ENCODE data around the gene XXYLT1.

The XXYLT1 gene

DNA sequence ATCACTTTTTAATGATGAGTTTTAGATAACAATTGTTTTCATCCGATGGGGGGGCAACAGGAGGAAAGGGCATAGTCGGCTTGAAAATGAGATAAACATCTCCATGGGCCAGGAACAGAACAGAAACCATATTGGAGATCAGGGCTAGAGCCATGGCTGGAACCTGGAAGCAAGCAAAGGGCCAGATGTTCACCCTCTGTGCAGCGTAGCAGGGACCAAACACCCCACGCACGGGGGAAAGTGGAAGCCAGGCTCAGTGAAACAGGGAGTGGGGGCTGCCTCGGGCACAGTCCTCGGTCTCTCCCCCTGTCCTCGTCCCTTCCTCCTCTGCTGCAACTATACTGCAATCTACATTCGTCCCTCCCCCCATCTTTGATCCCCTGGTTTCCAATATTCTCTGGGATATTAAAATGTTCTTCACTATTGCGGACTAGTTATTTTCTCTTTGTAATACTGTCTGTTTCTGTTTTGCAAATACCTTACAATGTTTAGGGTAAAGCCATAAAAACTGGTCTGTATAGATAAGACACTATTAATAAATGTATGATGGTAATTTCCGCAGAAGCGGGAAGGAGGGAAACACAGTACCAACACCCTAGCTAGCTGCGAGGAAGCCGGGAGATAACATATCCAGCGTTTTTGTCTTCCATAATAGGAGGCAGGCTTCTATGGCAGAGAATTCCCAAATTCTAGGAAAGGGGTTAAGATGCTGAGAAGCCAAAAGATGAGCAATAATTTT, 121.5 kb downstream of the XXYLT1 start:
- DNase-seq, result no peak

- DNase-seq, result peak; percentile 53
These were observed 122.4 kb downstream of the XXYLT1 start for GRCh38 chr3:195148549-195148948.

- DNase-seq, result peak; percentile 92
These were observed 123.3 kb downstream of the XXYLT1 start for GRCh38 chr3:195147649-195148080.

DNA sequence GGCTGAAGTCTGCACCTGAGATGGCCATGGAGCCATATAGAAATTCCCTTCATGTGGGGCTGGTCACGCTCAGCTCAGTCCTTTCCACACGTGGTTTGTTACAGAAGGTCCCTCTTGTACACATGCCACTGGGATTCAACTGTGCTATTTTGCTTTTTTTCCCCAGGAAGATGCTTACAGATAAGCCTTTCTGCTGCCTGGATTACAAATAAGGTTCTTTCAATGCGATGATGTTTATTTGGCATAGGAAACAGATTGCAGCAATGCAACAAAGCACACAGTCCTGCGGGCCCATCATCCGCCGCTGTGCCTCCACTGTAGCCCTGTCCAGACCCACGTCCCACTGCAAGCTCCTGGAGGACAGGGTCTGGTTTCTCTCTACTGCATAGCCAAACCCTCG, 124.8 kb downstream of the XXYLT1 start:
- DNase-seq, result no peak

GRCh38 chr3:195145579-195145978, 125.4 kb downstream of the XXYLT1 start:
- no peak for DNase-seq

DNA sequence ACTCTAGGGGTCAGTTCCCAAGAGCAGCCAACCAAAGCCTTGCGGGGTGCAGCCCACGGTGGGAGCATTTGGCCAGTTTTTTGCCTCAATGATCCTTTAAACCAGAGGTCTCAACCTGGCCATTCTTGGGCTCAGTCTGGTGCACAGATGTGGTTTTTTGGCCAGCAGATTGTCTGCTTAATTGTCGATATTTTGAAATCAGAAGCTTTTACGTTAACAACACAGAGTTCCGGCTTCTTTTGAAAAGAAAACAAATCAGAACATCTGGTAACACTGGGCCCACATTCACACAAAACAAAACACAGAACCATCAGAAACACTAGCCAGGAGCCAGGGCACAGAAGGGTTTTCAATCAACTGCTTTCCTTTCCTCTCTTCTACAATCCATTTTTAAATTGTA, 127.7 kb downstream of the XXYLT1 start:
- no peak for DNase-seq

GRCh38 chr3:195142519-195142918, 128.4 kb downstream of the XXYLT1 start:
- no peak for DNase-seq

DNA sequence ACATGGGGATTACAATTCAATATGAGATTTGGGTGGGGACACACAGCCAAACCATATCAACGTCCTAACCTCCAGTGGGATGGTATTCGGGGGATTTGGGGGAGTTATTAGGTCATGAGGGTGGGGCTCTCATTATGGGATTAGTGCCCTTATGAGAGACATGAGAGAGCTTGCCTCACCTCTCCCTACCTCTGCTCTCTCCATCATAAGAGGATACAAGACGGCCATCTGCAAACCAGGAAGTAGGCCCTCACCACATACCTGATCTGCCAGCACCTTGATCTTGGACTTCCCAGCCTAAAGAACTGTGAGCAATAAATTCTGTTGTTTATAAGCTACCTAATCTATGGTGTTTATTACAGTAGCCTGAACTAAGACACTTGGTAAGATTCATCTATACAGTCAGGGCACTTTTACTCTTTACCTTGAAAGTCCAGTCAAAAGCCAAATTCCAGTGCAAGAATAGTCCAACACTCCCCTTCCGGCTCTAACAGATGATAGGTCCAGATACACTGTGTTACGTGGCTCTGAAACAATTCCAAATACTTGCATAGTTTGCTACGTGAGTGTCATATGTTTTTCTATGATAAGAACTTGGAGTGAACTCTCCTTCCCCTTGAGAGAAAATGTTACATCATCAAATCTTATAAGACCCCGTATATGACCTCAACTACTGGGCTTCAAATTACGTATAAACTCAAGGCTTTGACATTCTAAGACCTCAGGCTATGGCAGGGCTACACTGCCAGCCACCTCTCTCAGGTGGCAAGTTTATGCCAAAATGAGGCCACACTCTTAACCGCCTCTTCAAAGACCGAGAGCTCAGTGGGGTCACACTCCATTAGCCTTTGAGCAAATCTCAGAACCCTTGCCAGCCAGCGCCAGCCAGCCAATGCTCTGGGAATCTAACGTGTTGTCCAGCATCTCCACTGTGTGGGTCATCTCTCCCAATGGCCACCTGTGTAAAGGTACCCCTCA, 129.9 kb downstream of the XXYLT1 start:
- no peak for DNase-seq

DNA sequence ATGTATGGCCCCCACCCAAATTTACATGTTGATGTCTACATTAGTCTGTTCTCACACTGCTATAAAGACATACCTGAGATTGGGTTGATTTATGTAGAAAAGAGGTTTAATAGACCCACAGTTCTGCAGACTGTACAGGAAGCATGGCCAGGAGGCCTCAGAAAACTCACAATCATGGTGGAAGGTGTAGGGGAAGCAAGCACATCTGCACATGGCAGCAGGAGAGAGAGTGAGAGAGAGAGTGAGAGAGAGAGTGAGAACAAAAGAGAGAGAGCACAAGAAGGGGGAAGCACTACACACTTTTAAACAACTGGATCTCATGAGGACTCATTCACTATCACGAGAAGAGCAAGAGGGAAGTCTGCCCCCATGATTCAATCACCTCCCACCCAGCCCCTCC, 130.5 kb downstream of the XXYLT1 start:
- no peak for DNase-seq

GRCh38 chr3:195139876-195140240, 131.1 kb downstream of the XXYLT1 start:
- DNase-seq, result no peak

GRCh38 chr3:195139091-195139875, 131.7 kb downstream of the XXYLT1 start:
- DNase-seq, result no peak

GRCh38 chr3:195137638-195138588, 133.0 kb downstream of the XXYLT1 start:
- DNase-seq, result no peak

- DNase-seq, result no peak
These were observed 135.0 kb downstream of the XXYLT1 start for GRCh38 chr3:195135917-195136316.

DNA sequence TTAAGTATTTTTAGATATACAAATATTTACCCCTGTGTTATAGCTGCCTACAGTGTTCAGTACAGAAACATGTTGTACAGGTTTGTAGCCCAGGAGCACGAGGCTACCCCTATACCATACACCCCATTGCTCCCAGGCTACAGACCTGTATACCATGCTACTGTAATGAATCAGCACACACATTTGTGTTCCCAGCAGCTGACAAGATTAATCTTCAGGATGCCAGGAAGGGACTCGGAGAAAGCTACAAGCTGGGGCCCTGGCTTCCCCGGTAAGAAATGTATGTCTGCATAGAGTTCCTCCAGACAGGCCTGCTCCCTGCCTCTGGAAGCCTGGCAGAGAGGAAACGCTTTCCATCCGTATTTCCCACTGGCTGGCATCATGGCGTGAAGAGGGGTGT, 136.5 kb downstream of the XXYLT1 start:
- no peak for DNase-seq

DNA sequence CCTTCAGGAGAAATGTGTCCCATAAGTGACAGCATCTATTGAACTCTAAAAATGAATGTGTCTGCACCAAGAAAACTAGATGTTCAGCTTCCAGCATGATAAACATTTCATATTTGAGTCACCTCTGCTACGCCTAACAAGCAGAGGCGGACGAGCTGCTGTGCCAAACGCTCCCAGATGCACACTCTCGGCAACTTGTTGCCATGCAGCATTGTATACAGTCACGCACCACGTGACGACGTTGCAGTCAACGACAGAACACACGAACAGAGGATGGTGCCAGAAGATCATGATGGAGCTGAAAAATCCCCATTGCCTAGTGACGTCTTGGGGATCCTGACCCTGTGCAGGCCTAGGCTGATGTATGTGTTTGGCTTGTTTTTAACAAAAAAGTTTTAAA, 137.5 kb downstream of the XXYLT1 start:
- DNase-seq, result no peak

GRCh38 chr3:195133013-195133412, 137.9 kb downstream of the XXYLT1 start:
- no peak for DNase-seq

DNA sequence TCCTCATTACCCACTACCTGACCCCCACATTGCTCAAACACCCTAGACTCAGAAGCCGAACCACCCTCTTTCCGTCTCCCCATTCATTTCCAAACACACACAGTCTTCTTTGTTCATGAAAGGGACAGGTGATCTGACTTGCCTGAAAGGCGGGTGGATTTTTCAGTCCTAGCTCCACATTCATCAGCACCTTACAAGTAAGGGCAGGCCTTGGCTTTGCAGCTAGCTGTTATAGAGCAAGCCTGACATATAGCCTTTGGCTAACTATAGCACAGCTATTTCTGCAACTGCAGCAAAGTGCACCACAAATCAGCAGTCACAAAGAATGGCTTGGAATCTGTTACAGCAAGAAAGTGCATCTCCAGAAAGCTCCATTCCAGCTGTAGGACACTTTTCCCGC, 139.8 kb downstream of the XXYLT1 start:
- no peak for DNase-seq

DNA sequence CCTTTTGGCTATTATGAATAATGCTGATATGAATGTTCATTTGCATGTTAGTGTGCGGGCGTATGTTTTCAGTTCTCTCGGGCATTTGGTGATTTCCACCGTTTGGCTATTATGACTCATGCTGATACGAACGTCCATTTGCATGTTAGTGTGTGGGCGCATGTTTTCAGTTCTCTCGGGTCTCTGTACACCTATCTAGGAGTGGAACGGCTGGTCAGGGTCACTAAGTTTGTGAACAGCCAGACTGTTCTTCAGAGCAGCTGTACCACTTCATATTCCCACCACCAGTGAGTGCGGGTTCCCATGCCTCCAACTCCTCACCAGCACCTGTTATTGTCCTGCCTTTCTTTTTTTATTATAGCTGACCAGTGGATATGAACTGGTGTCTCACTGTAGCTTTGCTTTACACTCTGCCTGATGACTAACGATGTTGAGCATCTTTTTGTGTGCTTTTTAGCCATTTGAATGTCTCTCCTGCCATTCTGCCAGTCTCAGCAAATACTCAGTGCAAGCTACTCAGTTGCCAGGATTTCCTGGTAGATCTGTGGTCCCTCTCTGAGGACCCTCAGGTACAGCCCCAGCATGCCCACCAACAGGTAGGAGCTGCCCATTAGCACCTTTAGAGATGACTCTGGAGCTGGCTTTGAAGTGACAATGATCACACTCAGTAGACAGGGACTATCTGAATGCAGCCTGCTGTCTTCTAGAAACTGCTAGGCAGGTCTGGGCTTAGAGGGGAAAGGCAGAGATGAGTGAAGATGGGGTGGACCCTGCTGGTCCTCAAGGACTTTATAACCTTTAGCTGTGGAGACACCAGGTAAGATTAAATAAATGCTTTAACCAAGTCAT, 141.1 kb downstream of the XXYLT1 start:
- DNase-seq, result peak; percentile 74

DNA sequence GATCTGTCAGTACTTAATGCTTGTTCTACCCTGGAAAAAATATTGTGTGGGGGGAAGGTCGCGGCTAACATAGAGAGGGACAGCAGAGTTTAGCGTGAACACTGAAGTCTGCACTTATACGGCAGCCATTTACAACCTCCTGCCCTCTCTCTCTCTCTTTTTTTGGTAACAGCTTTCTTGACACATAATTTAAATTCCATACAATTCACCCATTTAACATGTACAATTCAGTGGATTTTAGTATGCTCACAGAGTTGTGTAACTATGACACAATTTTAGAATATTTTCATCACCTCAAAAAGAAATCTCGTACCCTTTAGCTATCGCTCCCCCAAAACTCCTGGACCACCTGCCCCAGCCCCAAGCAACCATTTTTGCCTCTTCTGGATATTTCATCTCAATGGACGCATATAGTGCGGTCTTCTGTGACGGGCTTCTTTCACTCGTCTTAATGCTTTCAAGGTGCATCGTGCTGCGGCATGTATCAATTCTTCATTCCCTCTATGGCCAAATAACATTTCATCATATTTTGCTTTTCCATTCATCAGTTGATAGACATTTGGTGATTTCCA, 141.8 kb downstream of the XXYLT1 start:
- no peak for DNase-seq

GRCh38 chr3:195128255-195129071, 142.5 kb downstream of the XXYLT1 start:
- no peak for DNase-seq
